GM12891 (cell line): ENCODE data around the gene TSPAN18.

ENCODE experiments used
- PAX5 ChIP-seq: IDR thresholded peaks from 2 replicates; pipeline ENCODE4 v1.6.1; 2011; ENCODE audit warnings: low read length, moderate library complexity, mild to moderate bottlenecking; ENCODE audit not compliant: insufficient read depth, severe bottlenecking
- POLR2A ChIP-seq: IDR thresholded peaks from 2 replicates; pipeline ENCODE4 v1.6.1; 2011; ENCODE audit warnings: low read depth, low read length, control low read depth
- POLR2AphosphoS5 ChIP-seq: IDR thresholded peaks from 2 replicates; pipeline ENCODE4 v1.6.1; 2011; ENCODE audit warnings: low read depth, low read length, control low read depth
- POU2F2 ChIP-seq: IDR thresholded peaks from 2 replicates; pipeline ENCODE4 v1.6.1; 2011; ENCODE audit warnings: low read depth, mild to moderate bottlenecking, control low read depth, low read length, moderate library complexity
- SPI1 ChIP-seq: IDR thresholded peaks from 2 replicates; pipeline ENCODE4 v1.6.1; 2011; ENCODE audit warnings: low read depth, low read length, control low read depth
- TAF1 ChIP-seq: IDR thresholded peaks from 2 replicates; pipeline ENCODE4 v1.6.1; 2011; ENCODE audit warnings: low read depth, low read length, control low read depth

GRCh38 chr11:44879432-44879831 lies 152.7 kb downstream of the TSPAN18 start:
- TF ChIP-seq POLR2A = no peak
- TF ChIP-seq POLR2AphosphoS5 = no peak
- no peak for TF ChIP-seq SPI1
- no peak for TF ChIP-seq TAF1
- TF ChIP-seq PAX5 = no peak
- TF ChIP-seq POU2F2 = no peak
